GM12878 (cell line): ENCODE data around the gene SMG6. TPM values are rescaled to one million over a fixed set of nuclear protein-coding genes. Genes with fewer than 3 reads are reported as not detected.

Experiments used
- ATAC-seq: fragments of 200-7000 bp; cut with Tn5 transposase; 3 replicates; pipeline ENCODE4 v1.9.1; 2020; ENCODE audit warnings: mild to moderate bottlenecking, moderate library complexity
- BruUV-seq: library from RNA; stranded (reverse); fragments of 400-500 nt; replicated peaks from 2 replicates; lab custom pipeline; 2021; lab: Mats Ljungman, UMichigan
- CTCF ChIA-PET: fragments of 300-600 bp; sonication (Branson Sonifier 250); formaldehyde crosslinking; extraction: SDS; loops from one replicate; lab custom pipeline; 2021; ENCODE audit warnings: inconsistent platforms; lab: Yijun Ruan, JAX
- POLR2A ChIA-PET: fragments of 350-600 bp; formaldehyde crosslinking; extraction: SDS; loops from one replicate; lab custom pipeline; 2021; ENCODE audit warnings: inconsistent platforms; lab: Charles Lee
- RAD21 ChIA-PET: fragments of 300-600 bp; sonication (Branson Sonifier 250); formaldehyde crosslinking; loops from one replicate; lab custom pipeline; 2023; ENCODE audit warnings: antibody characterized with exemption; ENCODE audit not compliant: unreplicated experiment; lab: Charles Lee
- SMC1A ChIA-PET: fragments of 300-600 bp; sonication (Branson Sonifier 250); formaldehyde crosslinking; loops from one replicate; lab custom pipeline; 2023; ENCODE audit not compliant: unreplicated experiment, uncharacterized antibody; lab: Charles Lee
- DNase-seq: peaks from one replicate; pipeline ENCODE4 v3.0.0-alpha.2; 2011; ENCODE audit warnings: low read depth, low spot score
- FAIRE-seq: peaks from 3 replicates; lab custom pipeline; 2011; peaks lifted over from hg19 to GRCh38; lab: Jason Lieb, UNC
- H2AFZ ChIP-seq: 2 replicates; pipeline ENCODE4 v1.6.0; 2011; ENCODE audit warnings: low read depth, low read length, control low read depth; ENCODE audit not compliant: control insufficient read depth
- H3K27ac ChIP-seq: 2 replicates; pipeline ENCODE4 v1.5.1; 2011; ENCODE audit warnings: control low read depth; ENCODE audit not compliant: control insufficient read depth, insufficient read depth
- H3K27me3 ChIP-seq, 2 experiments: replicated peaks in 1 of 2; 2 replicates each; pipeline versions ENCODE4 v1.6.0 to v1.6.1; 2011; ENCODE audit warnings: low read length in 1 of 2; ENCODE audit not compliant: control insufficient read depth in 2 of 2, insufficient read depth in 2 of 2
- H3K36me3 ChIP-seq, 2 experiments: 2 replicates each; pipeline ENCODE4 v1.5.1; 2011; ENCODE audit warnings: low read length in 1 of 2; ENCODE audit not compliant: control insufficient read depth in 2 of 2, insufficient read depth in 2 of 2
- H3K4me1 ChIP-seq: 2 replicates; pipeline ENCODE4 v1.6.1; 2011; ENCODE audit warnings: mild to moderate bottlenecking, low read length, moderate library complexity, mixed read lengths; ENCODE audit not compliant: control insufficient read depth, insufficient read depth
- H3K4me2 ChIP-seq: 2 replicates; pipeline ENCODE4 v1.6.0; 2011; ENCODE audit warnings: control low read depth; ENCODE audit not compliant: control insufficient read depth, insufficient read depth
- H3K4me3 ChIP-seq: fragments of 200-600 bp; sonication (generic); 2 replicates; pipeline ENCODE4 v1.5.1; 2016
- H3K79me2 ChIP-seq: 2 replicates; pipeline ENCODE4 v1.6.0; 2011; ENCODE audit warnings: low read length; ENCODE audit not compliant: control insufficient read depth, insufficient read depth
- H3K9ac ChIP-seq: 2 replicates; pipeline ENCODE4 v1.8.0; 2011; ENCODE audit warnings: low read length, control low read depth, mixed read lengths; ENCODE audit not compliant: control insufficient read depth, insufficient read depth
- H3K9me3 ChIP-seq: replicated peaks from 3 replicates; pipeline ENCODE4 v1.5.1; 2011; ENCODE audit warnings: mild to moderate bottlenecking, low read length; ENCODE audit not compliant: control insufficient read depth, insufficient read depth
- H4K20me1 ChIP-seq: 2 replicates; pipeline ENCODE4 v1.6.0; 2011; ENCODE audit not compliant: control insufficient read depth, insufficient read depth
- BRCA1 ChIP-seq: IDR thresholded peaks from 2 replicates; pipeline ENCODE4 v1.6.1; 2011; ENCODE audit warnings: low read depth, low read length, improper control_type of control experiment
- GATAD2B ChIP-seq: fragments of 450-650 bp; conservative IDR thresholded peaks from 2 replicates; pipeline ENCODE4 v1.6.1; 2017; ENCODE audit warnings: low read depth, mild to moderate bottlenecking, moderate library complexity
- MTA2 ChIP-seq: fragments of 450-650 bp; IDR thresholded peaks from 2 replicates; pipeline ENCODE4 v1.6.1; 2016; ENCODE audit warnings: low read depth, mild to moderate bottlenecking, moderate library complexity
- SREBF2 ChIP-seq: IDR thresholded peaks from 2 replicates; pipeline ENCODE4 v1.6.1; 2012; ENCODE audit warnings: mild to moderate bottlenecking, low read length
- TBL1XR1 ChIP-seq: IDR thresholded peaks from 2 replicates; pipeline ENCODE4 v1.6.1; 2012; ENCODE audit warnings: low read depth, low read length, improper control_type of control experiment
- WGBS: methylation state at CpG from one replicate; pipeline ENCODE4 v1.1.6; 2016; ENCODE audit warnings: low lambda C conversion rate; ENCODE audit not compliant: insufficient replicate concordance, insufficient coverage; ENCODE audit errors: missing lambda C conversion rate; 5-methylcytosine and 5-hydroxymethylcytosine counted together
- in situ Hi-C: fragments of 300-500 bp; cut with MboI; formaldehyde crosslinking; loops from 9 replicates; pipeline ENCODE4 v1.14.3; 2018; ENCODE audit warnings: mixed read lengths
- intact Hi-C: fragments of 100-400 bp; cut with micrococcal nuclease; formaldehyde crosslinking; loops from one replicate; pipeline ENCODE4 v1.14.2; 2022; ENCODE audit not compliant: unreplicated experiment
- polyA plus RNA-seq, 11 experiments: library from polyadenylated mRNA; depleted of rRNA in 4 of 11; unstranded in 6 of 11; stranded (reverse) in 5 of 11; fragments of >200 nt; fragmentation: Nextera tagmentation in 4 of 11; fragmentation: Illumina TruSeq in 1 of 11; extraction: Ambion mirVana in 4 of 11; extraction: Trizol in 1 of 11; gene quantifications; 1 replicate in 1 of 11; 2 replicates in 10 of 11; pipeline versions ENCODE4 v1.2.1 to v1.2.3, GENCODE V29; 2011 to 2016; ENCODE audit warnings: inconsistent platforms in 2 of 11, missing spikeins in 2 of 11, low read depth in 1 of 11
- total RNA-seq, 4 experiments: library from RNA; depleted of rRNA in 3 of 4; stranded (reverse); fragments of >200 nt in 3 of 4; fragmentation: Illumina TruSeq in 1 of 4; extraction: Trizol in 1 of 4; gene quantifications; 2 replicates each; pipeline versions ENCODE4 v1.2.1 to v1.2.3, GENCODE V29; 2013 to 2021
- TF ChIP-seq, protein P1 (sequence below): IDR thresholded peaks from 2 replicates; pipeline ENCODE4 v1.6.1; 2012; ENCODE audit warnings: low read depth, low read length, improper control_type of control experiment
- TF ChIP-seq, protein P2 (sequence below): fragments of 450-650 bp; IDR thresholded peaks from 2 replicates; pipeline ENCODE4 v1.6.1; 2017; ENCODE audit warnings: borderline replicate concordance
- TF ChIP-seq, protein P3 (sequence below), 3 experiments: IDR thresholded peaks in 2 of 3; conservative IDR thresholded peaks in 1 of 3; 2 replicates each; pipeline ENCODE4 v1.5.1; 2011; ENCODE audit warnings: low read depth in 3 of 3, low read length in 3 of 3, mild to moderate bottlenecking in 3 of 3, control low read depth in 2 of 3, moderate library complexity in 2 of 3, inconsistent platforms in 1 of 3, mixed read lengths in 1 of 3; ENCODE audit not compliant: control insufficient read depth in 2 of 3, insufficient read depth in 1 of 3; ENCODE audit errors: extremely low read depth in 1 of 3

SMG6 gene
- total and polyA plus RNA-seq, 10 of the 15 experiments (the other 5 are each of a cell fraction or from before 2014, with no cell fraction given) = 0.58 to 28.7 (median 15.7) TPM

DNA sequence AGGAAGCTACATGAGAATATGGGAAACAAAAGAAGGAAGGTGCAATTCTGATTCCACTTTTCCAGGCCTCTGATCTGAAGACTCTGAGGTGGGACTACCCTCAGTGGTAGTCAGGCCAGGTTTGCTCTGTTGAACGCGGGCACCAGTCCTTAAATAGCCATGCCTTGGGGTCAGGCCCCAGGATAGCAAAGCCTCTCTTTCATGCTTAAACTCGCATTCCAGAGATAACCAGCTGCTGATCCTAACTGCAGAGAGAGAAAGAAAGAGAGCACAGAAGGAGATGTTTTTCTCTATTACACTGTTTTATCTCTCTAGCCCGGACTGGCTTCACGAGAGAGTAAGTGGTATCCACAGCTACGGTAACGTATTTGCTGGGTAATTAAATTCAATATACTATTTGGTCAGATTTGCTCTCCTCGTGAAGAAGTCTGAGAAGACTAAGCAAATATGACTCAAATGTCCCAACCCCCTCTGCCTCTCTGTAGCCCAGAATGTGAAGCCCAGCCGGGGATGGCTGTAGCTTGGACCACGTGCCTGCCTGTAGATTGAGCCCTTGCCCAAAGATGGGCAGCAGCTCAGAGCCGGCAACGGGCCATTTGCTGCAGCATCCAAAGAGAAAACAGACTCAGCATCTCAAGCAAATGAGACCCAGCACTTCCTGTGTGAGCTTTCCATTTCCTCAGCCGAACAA, 122.2 kb downstream of the SMG6 start:
- WGBS = 90% methylated on average over 13 of the region's 13 CpGs
- H3K36me3 ChIP-seq = peaks cover 20 to 35% of the 10 kb centered on the region in 2 experiments
- H3K79me2 ChIP-seq = no peaks in the 10 kb centered on the region
- ChIA-PET POLR2A (no interaction called here), RAD21 (interaction anchor here (1.3 kb wide), 1 partner anchor 63 kb away, joined by 4 read pairs; no protein-coding TSS in a partner anchor)
- in situ Hi-C loops = no loop called here
- H3K9ac ChIP-seq = no peak overlapping the region
- FAIRE-seq = no peak
- no peak overlapping the region for H2AFZ ChIP-seq
- TF ChIP-seq GATAD2B (no peak), MTA2 (no peak)
- TF ChIP-seq, protein P1, sequence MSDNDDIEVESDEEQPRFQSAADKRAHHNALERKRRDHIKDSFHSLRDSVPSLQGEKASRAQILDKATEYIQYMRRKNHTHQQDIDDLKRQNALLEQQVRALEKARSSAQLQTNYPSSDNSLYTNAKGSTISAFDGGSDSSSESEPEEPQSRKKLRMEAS = no peak
- TF ChIP-seq, protein P2, sequence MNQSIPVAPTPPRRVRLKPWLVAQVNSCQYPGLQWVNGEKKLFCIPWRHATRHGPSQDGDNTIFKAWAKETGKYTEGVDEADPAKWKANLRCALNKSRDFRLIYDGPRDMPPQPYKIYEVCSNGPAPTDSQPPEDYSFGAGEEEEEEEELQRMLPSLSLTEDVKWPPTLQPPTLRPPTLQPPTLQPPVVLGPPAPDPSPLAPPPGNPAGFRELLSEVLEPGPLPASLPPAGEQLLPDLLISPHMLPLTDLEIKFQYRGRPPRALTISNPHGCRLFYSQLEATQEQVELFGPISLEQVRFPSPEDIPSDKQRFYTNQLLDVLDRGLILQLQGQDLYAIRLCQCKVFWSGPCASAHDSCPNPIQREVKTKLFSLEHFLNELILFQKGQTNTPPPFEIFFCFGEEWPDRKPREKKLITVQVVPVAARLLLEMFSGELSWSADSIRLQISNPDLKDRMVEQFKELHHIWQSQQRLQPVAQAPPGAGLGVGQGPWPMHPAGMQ = no peak
- TF ChIP-seq, all 136 proteins: peak for 0
- intact Hi-C loops = no loop called here
- no peaks in the 10 kb centered on the region for H3K27me3 ChIP-seq
- DNase-seq = no peak
- H3K9me3 ChIP-seq = no peaks in the 10 kb centered on the region
- ChIA-PET CTCF (interaction anchor here (0.9 kb wide), 1 partner anchor 15 kb away, joined by 3 read pairs; no protein-coding TSS in a partner anchor), SMC1A (interaction anchor here (1.3 kb wide), 1 partner anchor 111 kb away, joined by 3 read pairs; no protein-coding TSS in a partner anchor)
- no peak overlapping the region for H3K27ac ChIP-seq
- no peak for ATAC-seq
- no peaks in the 10 kb centered on the region for H3K4me1 ChIP-seq
- no peak overlapping the region for H3K4me3 ChIP-seq
- no peak overlapping the region for H3K4me2 ChIP-seq
- no TSS peak for BruUV-seq
- H4K20me1 ChIP-seq = no peaks in the 10 kb centered on the region

DNA sequence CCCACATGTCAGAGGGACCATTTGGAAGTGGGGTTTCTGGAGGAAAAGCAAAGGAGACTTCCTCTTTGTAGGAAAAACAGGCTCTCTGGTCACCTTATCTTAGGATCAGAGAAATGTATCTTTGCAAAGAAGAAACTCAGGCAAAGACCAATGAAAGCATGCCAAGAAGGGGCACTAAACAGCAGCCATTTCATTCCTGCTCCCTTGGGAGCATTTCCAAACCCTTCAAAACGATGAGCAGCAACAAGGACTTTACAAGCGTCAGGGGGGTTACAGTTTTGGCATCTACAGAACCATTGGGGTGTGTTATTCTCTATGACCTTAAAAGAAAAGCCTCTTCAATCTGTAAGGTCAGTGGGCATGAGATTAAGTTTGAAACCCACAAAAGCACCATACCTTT, 122.8 kb downstream of the SMG6 start:
- Histone ChIP-seq H3K27ac (no peak overlapping the region), H4K20me1 (no peaks in the 10 kb centered on the region), H3K4me1 (no peaks in the 10 kb centered on the region), H3K27me3 (no peaks in the 10 kb centered on the region), H3K9ac (no peak overlapping the region), H3K9me3 (no peaks in the 10 kb centered on the region), H3K79me2 (no peaks in the 10 kb centered on the region), H2AFZ (no peak overlapping the region), H3K4me3 (no peak overlapping the region), H3K4me2 (no peak overlapping the region), H3K36me3 (peaks cover 20 to 33% of the 10 kb centered on the region in 2 experiments)
- 64% methylated on average over 2 of the region's 2 CpGs for WGBS
- no TSS peak for BruUV-seq
- CTCF ChIA-PET = no interaction called here
- no peak for ATAC-seq
- POLR2A ChIA-PET = no interaction called here
- FAIRE-seq = no peak
- intact Hi-C loops = no loop called here
- no peak for DNase-seq
- RAD21 ChIA-PET = interaction anchor here (1.3 kb wide), 1 partner anchor 64 kb away, joined by 4 read pairs; no protein-coding TSS in a partner anchor
- SMC1A ChIA-PET = no interaction called here
- in situ Hi-C loops = no loop called here
- TF ChIP-seq SREBF2 (no peak), BRCA1 (no peak), TBL1XR1 (no peak)
- TF ChIP-seq, protein P3, sequence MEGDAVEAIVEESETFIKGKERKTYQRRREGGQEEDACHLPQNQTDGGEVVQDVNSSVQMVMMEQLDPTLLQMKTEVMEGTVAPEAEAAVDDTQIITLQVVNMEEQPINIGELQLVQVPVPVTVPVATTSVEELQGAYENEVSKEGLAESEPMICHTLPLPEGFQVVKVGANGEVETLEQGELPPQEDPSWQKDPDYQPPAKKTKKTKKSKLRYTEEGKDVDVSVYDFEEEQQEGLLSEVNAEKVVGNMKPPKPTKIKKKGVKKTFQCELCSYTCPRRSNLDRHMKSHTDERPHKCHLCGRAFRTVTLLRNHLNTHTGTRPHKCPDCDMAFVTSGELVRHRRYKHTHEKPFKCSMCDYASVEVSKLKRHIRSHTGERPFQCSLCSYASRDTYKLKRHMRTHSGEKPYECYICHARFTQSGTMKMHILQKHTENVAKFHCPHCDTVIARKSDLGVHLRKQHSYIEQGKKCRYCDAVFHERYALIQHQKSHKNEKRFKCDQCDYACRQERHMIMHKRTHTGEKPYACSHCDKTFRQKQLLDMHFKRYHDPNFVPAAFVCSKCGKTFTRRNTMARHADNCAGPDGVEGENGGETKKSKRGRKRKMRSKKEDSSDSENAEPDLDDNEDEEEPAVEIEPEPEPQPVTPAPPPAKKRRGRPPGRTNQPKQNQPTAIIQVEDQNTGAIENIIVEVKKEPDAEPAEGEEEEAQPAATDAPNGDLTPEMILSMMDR (IDR thresholded peaks at IDR 0.05 in 2 of 3, conservative IDR thresholded peaks at IDR 0.05 in 1 of 3; ENCODE audit: control insufficient read depth in 2 of 3, extremely low read depth in 1 of 3, insufficient read depth in 1 of 3, low read depth in 3 of 3, low read length in 3 of 3) = no peak
